H1 (cell line): ENCODE results near the gene KCNA2. TPM values are rescaled to one million over a fixed set of nuclear protein-coding genes. Genes with fewer than 3 reads are reported as not detected.

Experiments
- BRCA1 ChIP-seq: IDR thresholded peaks from 2 replicates; pipeline ENCODE4 v1.6.1; 2012; ENCODE audit warnings: low read depth, low read length, improper control_type of control experiment
- CBX5 ChIP-seq: fragments of 300-800, 300-1000 bp; sonication (generic); IDR thresholded peaks from 2 replicates; pipeline ENCODE4 v1.7.1; 2016; ENCODE audit warnings: antibody characterized with exemption, low read length, low read depth
- CHD1 ChIP-seq: IDR thresholded peaks from 2 replicates; pipeline ENCODE4 v1.6.1; 2012; ENCODE audit warnings: low read depth, low read length, improper control_type of control experiment
- CTBP2 ChIP-seq: IDR thresholded peaks from 2 replicates; pipeline ENCODE4 v1.7.0; 2011; ENCODE audit warnings: borderline replicate concordance, mild to moderate bottlenecking, moderate library complexity, mixed read lengths, low read length; ENCODE audit not compliant: insufficient read depth, insufficient read length
- MAFK ChIP-seq: IDR thresholded peaks from 2 replicates; pipeline ENCODE4 v1.6.1; 2012; ENCODE audit warnings: low read depth, mild to moderate bottlenecking, improper control_type of control experiment, low read length
- MAX ChIP-seq: IDR thresholded peaks from 2 replicates; pipeline ENCODE4 v1.6.1; 2012; ENCODE audit warnings: inconsistent platforms
- POLR2AphosphoS5 ChIP-seq: IDR thresholded peaks from 2 replicates; pipeline ENCODE4 v1.6.1; 2011; ENCODE audit warnings: low read depth, low read length
- RXRA ChIP-seq: IDR thresholded peaks from 2 replicates; pipeline ENCODE4 v1.6.1; 2011; ENCODE audit warnings: low read depth, mild to moderate bottlenecking, low read length, moderate library complexity; ENCODE audit not compliant: insufficient read depth
- SP2 ChIP-seq: IDR thresholded peaks from 2 replicates; pipeline ENCODE4 v1.6.1; 2012; ENCODE audit warnings: mild to moderate bottlenecking, low read length, inconsistent platforms
- SRF ChIP-seq: IDR thresholded peaks from 2 replicates; pipeline ENCODE4 v1.6.1; 2011; ENCODE audit warnings: mild to moderate bottlenecking, low read depth, low read length, moderate library complexity
- TEAD4 ChIP-seq: IDR thresholded peaks from 2 replicates; pipeline ENCODE4 v1.6.1; 2012; ENCODE audit warnings: low read depth, low read length, inconsistent platforms, mixed read lengths
- ZNF274 ChIP-seq: IDR thresholded peaks from 2 replicates; pipeline ENCODE4 v1.7.0; 2012; ENCODE audit warnings: low read length, borderline replicate concordance; ENCODE audit errors: extremely low read depth
- polyA plus RNA-seq, 7 experiments: library from polyadenylated mRNA; depleted of rRNA in 3 of 7; stranded (reverse) in 5 of 7; unstranded in 2 of 7; fragments of >200 nt in 5 of 7; fragments of 200-250 nt in 2 of 7; gene quantifications; 1 replicate in 5 of 7; 2 replicates in 1 of 7; 4 replicates in 1 of 7; pipeline versions ENCODE4 v1.2.1 to v1.2.3, GENCODE V29; 2011 to 2013; ENCODE audit warnings: missing spikeins in 2 of 7, mixed read lengths in 2 of 7
- total RNA-seq: library from RNA; stranded (reverse); fragmentation: NEBNext Ultra II Directional; extraction: Animal tissue kit (Norgen Biotek cat#: 25700); gene quantifications from 2 replicates; pipeline ENCODE4 v1.2.1, GENCODE V29; 2021
- TF ChIP-seq, protein P1 (sequence below): fragments of 300-600 bp; sonication (generic); IDR thresholded peaks from 2 replicates; pipeline ENCODE4 v1.7.1; 2012; ENCODE audit warnings: low read length, moderate library complexity, mild to moderate bottlenecking, inconsistent platforms; ENCODE audit not compliant: insufficient replicate concordance

KCNA2 gene
- total and polyA plus RNA-seq, 2 of the 8 experiments (the other 6 are each of a cell fraction or from before 2014, with no cell fraction given) = 0.26 to 0.78 TPM

GRCh38 chr1:110602466-110602865, 3.7 kb downstream of the KCNA2 start (continued):
- TF ChIP-seq, protein P1, sequence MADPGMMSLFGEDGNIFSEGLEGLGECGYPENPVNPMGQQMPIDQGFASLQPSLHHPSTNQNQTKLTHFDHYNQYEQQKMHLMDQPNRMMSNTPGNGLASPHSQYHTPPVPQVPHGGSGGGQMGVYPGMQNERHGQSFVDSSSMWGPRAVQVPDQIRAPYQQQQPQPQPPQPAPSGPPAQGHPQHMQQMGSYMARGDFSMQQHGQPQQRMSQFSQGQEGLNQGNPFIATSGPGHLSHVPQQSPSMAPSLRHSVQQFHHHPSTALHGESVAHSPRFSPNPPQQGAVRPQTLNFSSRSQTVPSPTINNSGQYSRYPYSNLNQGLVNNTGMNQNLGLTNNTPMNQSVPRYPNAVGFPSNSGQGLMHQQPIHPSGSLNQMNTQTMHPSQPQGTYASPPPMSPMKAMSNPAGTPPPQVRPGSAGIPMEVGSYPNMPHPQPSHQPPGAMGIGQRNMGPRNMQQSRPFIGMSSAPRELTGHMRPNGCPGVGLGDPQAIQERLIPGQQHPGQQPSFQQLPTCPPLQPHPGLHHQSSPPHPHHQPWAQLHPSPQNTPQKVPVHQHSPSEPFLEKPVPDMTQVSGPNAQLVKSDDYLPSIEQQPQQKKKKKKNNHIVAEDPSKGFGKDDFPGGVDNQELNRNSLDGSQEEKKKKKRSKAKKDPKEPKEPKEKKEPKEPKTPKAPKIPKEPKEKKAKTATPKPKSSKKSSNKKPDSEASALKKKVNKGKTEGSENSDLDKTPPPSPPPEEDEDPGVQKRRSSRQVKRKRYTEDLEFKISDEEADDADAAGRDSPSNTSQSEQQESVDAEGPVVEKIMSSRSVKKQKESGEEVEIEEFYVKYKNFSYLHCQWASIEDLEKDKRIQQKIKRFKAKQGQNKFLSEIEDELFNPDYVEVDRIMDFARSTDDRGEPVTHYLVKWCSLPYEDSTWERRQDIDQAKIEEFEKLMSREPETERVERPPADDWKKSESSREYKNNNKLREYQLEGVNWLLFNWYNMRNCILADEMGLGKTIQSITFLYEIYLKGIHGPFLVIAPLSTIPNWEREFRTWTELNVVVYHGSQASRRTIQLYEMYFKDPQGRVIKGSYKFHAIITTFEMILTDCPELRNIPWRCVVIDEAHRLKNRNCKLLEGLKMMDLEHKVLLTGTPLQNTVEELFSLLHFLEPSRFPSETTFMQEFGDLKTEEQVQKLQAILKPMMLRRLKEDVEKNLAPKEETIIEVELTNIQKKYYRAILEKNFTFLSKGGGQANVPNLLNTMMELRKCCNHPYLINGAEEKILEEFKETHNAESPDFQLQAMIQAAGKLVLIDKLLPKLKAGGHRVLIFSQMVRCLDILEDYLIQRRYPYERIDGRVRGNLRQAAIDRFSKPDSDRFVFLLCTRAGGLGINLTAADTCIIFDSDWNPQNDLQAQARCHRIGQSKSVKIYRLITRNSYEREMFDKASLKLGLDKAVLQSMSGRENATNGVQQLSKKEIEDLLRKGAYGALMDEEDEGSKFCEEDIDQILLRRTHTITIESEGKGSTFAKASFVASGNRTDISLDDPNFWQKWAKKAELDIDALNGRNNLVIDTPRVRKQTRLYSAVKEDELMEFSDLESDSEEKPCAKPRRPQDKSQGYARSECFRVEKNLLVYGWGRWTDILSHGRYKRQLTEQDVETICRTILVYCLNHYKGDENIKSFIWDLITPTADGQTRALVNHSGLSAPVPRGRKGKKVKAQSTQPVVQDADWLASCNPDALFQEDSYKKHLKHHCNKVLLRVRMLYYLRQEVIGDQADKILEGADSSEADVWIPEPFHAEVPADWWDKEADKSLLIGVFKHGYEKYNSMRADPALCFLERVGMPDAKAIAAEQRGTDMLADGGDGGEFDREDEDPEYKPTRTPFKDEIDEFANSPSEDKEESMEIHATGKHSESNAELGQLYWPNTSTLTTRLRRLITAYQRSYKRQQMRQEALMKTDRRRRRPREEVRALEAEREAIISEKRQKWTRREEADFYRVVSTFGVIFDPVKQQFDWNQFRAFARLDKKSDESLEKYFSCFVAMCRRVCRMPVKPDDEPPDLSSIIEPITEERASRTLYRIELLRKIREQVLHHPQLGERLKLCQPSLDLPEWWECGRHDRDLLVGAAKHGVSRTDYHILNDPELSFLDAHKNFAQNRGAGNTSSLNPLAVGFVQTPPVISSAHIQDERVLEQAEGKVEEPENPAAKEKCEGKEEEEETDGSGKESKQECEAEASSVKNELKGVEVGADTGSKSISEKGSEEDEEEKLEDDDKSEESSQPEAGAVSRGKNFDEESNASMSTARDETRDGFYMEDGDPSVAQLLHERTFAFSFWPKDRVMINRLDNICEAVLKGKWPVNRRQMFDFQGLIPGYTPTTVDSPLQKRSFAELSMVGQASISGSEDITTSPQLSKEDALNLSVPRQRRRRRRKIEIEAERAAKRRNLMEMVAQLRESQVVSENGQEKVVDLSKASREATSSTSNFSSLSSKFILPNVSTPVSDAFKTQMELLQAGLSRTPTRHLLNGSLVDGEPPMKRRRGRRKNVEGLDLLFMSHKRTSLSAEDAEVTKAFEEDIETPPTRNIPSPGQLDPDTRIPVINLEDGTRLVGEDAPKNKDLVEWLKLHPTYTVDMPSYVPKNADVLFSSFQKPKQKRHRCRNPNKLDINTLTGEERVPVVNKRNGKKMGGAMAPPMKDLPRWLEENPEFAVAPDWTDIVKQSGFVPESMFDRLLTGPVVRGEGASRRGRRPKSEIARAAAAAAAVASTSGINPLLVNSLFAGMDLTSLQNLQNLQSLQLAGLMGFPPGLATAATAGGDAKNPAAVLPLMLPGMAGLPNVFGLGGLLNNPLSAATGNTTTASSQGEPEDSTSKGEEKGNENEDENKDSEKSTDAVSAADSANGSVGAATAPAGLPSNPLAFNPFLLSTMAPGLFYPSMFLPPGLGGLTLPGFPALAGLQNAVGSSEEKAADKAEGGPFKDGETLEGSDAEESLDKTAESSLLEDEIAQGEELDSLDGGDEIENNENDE = no peak
- no peak for TF ChIP-seq MAFK
- TF ChIP-seq MAX = no peak
- no peak for TF ChIP-seq POLR2AphosphoS5
- no peak for TF ChIP-seq CHD1
- TF ChIP-seq CTBP2 = no peak
- no peak for TF ChIP-seq CBX5
- TF ChIP-seq RXRA = no peak
- TF ChIP-seq SP2 = no peak
- TF ChIP-seq BRCA1 = no peak
- TF ChIP-seq SRF = no peak
- TF ChIP-seq TEAD4 = no peak
- TF ChIP-seq ZNF274 = no peak
